KMS-11 (cell line): Measurements from ENCODE around the gene AMOTL1.

Experiments used
- H2AFZ ChIP-seq: fragments of 200-600 bp; sonication (generic); 2 replicates; pipeline ENCODE4 v1.6.1; 2016; ENCODE audit warnings: antibody characterized with exemption, mixed run types, low read depth
- H3K27ac ChIP-seq: fragments of 200-600 bp; sonication (generic); 2 replicates; pipeline ENCODE4 v1.6.1; 2016; ENCODE audit warnings: mild to moderate bottlenecking, mixed run types
- H3K27me3 ChIP-seq: fragments of 200-600 bp; sonication (generic); 2 replicates; pipeline ENCODE4 v1.6.1; 2017; ENCODE audit warnings: mild to moderate bottlenecking, low read depth, mixed run types, moderate library complexity; ENCODE audit not compliant: insufficient read depth
- H3K36me3 ChIP-seq: fragments of 200-600 bp; sonication (generic); 2 replicates; pipeline ENCODE4 v1.6.1; 2017; ENCODE audit warnings: mild to moderate bottlenecking, mixed run types; ENCODE audit not compliant: insufficient read depth
- H3K4me1 ChIP-seq: fragments of 200-600 bp; sonication (generic); 2 replicates; pipeline ENCODE4 v1.6.1; 2016; ENCODE audit warnings: mild to moderate bottlenecking, low read depth, mixed run types; ENCODE audit not compliant: poor library complexity, severe bottlenecking
- H3K4me2 ChIP-seq: fragments of 200-600 bp; sonication (generic); 2 replicates; pipeline ENCODE4 v1.7.0; 2016; ENCODE audit warnings: mild to moderate bottlenecking, mixed run types
- H3K4me3 ChIP-seq: fragments of 200-600 bp; sonication (generic); IDR thresholded peaks from 2 replicates; pipeline ENCODE4 v1.6.1; 2017; ENCODE audit warnings: low read depth, low read length, mixed read lengths; ENCODE audit not compliant: insufficient read depth
- H3K79me2 ChIP-seq: fragments of 200-600 bp; sonication (generic); 2 replicates; pipeline ENCODE4 v1.6.1; 2016; ENCODE audit warnings: low read depth, mixed run types; ENCODE audit not compliant: insufficient read depth
- H3K9ac ChIP-seq: fragments of 200-600 bp; sonication (generic); 2 replicates; pipeline ENCODE4 v1.6.1; 2016; ENCODE audit warnings: mild to moderate bottlenecking, mixed run types
- H4K20me1 ChIP-seq: fragments of 200-600 bp; sonication (generic); 2 replicates; pipeline ENCODE4 v1.6.1; 2016; ENCODE audit warnings: mild to moderate bottlenecking, mixed run types; ENCODE audit not compliant: insufficient read depth
- CTCF ChIP-seq: fragments of 200-600 bp; sonication (generic); conservative IDR thresholded peaks from 2 replicates; pipeline ENCODE4 v1.6.1; 2017; ENCODE audit warnings: low read depth, mild to moderate bottlenecking, antibody characterized with exemption, low read length, moderate library complexity, mixed read lengths

Gene AMOTL1

GRCh38 chr11:94801866-94802460 is 33.8 kb downstream of the AMOTL1 start:
- Histone ChIP-seq H3K79me2 (no peaks in the 10 kb centered on the region), H2AFZ (no peak overlapping the region), H3K27ac (no peak overlapping the region), H3K4me1 (no peaks in the 10 kb centered on the region), H3K9ac (no peak overlapping the region), H3K27me3 (no peaks in the 10 kb centered on the region), H4K20me1 (no peaks in the 10 kb centered on the region), H3K4me3 (no peak overlapping the region), H3K36me3 (no peaks in the 10 kb centered on the region), H3K4me2 (no peak overlapping the region)
- TF ChIP-seq CTCF: no peak

GRCh38 chr11:94802501-94802900 is 34.3 kb downstream of the AMOTL1 start:
- no peaks in the 10 kb centered on the region for H3K4me1 ChIP-seq
- H4K20me1 ChIP-seq: no peaks in the 10 kb centered on the region
- no peak overlapping the region for H2AFZ ChIP-seq
- H3K4me3 ChIP-seq: no peak overlapping the region
- H3K27me3 ChIP-seq: no peaks in the 10 kb centered on the region
- H3K4me2 ChIP-seq: no peak overlapping the region
- H3K27ac ChIP-seq: no peak overlapping the region
- no peak overlapping the region for H3K9ac ChIP-seq
- no peaks in the 10 kb centered on the region for H3K36me3 ChIP-seq
- no peak for TF ChIP-seq CTCF
- no peaks in the 10 kb centered on the region for H3K79me2 ChIP-seq

GRCh38 chr11:94803491-94803890 is 35.3 kb downstream of the AMOTL1 start:
- no peaks in the 10 kb centered on the region for H3K36me3 ChIP-seq
- H3K27ac ChIP-seq: no peak overlapping the region
- H3K27me3 ChIP-seq: no peaks in the 10 kb centered on the region
- no peak for TF ChIP-seq CTCF
- H3K9ac ChIP-seq: no peak overlapping the region
- H3K4me2 ChIP-seq: no peak overlapping the region
- H3K4me3 ChIP-seq: no peak overlapping the region
- no peak overlapping the region for H2AFZ ChIP-seq
- H4K20me1 ChIP-seq: no peaks in the 10 kb centered on the region
- H3K79me2 ChIP-seq: no peaks in the 10 kb centered on the region
- no peaks in the 10 kb centered on the region for H3K4me1 ChIP-seq

- no peak for TF ChIP-seq CTCF
- Histone ChIP-seq H4K20me1 (no peaks in the 10 kb centered on the region), H2AFZ (no peak overlapping the region), H3K4me2 (no peak overlapping the region), H3K4me1 (no peaks in the 10 kb centered on the region), H3K27ac (no peak overlapping the region), H3K36me3 (no peaks in the 10 kb centered on the region), H3K27me3 (no peaks in the 10 kb centered on the region), H3K4me3 (no peak overlapping the region), H3K79me2 (no peaks in the 10 kb centered on the region), H3K9ac (no peak overlapping the region)
Measured at GRCh38 chr11:94804874-94805273, 36.7 kb downstream of the AMOTL1 start.
